ENCODE data around the gene GPR137. TPM values are rescaled to one million over a fixed set of nuclear protein-coding genes. Genes with fewer than 3 reads are reported as not detected.
"Not testable (repeated sequence)": the region's sequence is repeated elsewhere in the genome, so short reads cannot be mapped to it uniquely, and the experiment has no call there.

The GPR137 gene
- total and polyA plus RNA-seq, 7 donors, result 12.2 to 35.0 (median 17.4) TPM

- H3K27ac ChIP-seq, result peak overlapping the region; percentile 87 to 97 (median 96)
- intact Hi-C loops (cut with DNase I), result no loop called here
- no peaks in the 10 kb centered on the region for H3K36me3 ChIP-seq
- H3K9me3 ChIP-seq, result no peaks in the 10 kb centered on the region
- peaks cover 0 to 31% (median 24%) of the 10 kb centered on the region in 4 donors for H3K4me1 ChIP-seq
- DNase-seq, result no peak
- peak overlapping the region; percentile 68 to 91 (median 84) for H3K4me3 ChIP-seq
- H3K27me3 ChIP-seq, result peaks cover 0 to 20% (median 8%) of the 10 kb centered on the region in 3 donors
- WGBS, 2 donors, result 6 to 22% methylated on average over 9 of the region's 9 CpGs
- TF ChIP-seq POLR2AphosphoS5 (IDR thresholded peaks at IDR 0.05) (no peak), CTCF (IDR thresholded peaks at IDR 0.05) (no peak), EP300 (IDR thresholded peaks at IDR 0.05) (no peak), POLR2A (IDR thresholded peaks at IDR 0.05) (no peak)
These were observed 20.9 kb downstream of the GPR137 start for GRCh38 chr11:64306563-64306875.

- Histone ChIP-seq H3K36me3 (no peaks in the 10 kb centered on the region), H3K9me3 (no peaks in the 10 kb centered on the region), H3K4me1 (peaks cover 0 to 31% (median 24%) of the 10 kb centered on the region in 4 donors), H3K4me3 (peak overlapping the region in 3 of 4 donors; percentile 80 to 91 (median 89)), H3K27ac (peak overlapping the region; percentile 87 to 97 (median 96)), H3K27me3 (peaks cover 0 to 15% (median 3%) of the 10 kb centered on the region in 3 donors)
- DNase-seq, result peak; percentile 81
- intact Hi-C loops (cut with DNase I), result no loop called here
- WGBS, 2 donors, result 38 to 80% methylated on average over 15 of the region's 15 CpGs
- no peak for TF ChIP-seq EP300 (IDR thresholded peaks at IDR 0.05)
- no peak for TF ChIP-seq CTCF (IDR thresholded peaks at IDR 0.05)
- TF ChIP-seq POLR2AphosphoS5 (IDR thresholded peaks at IDR 0.05), result no peak
- no peak for TF ChIP-seq POLR2A (IDR thresholded peaks at IDR 0.05)
These were observed 21.4 kb downstream of the GPR137 start for GRCh38 chr11:64306876-64307622.

- H3K36me3 ChIP-seq; DNase-seq; H3K9me3 ChIP-seq; H3K27me3 ChIP-seq; H3K4me3 ChIP-seq; intact Hi-C loops (cut with DNase I): not testable (repeated sequence)
- 39 to 88% methylated on average over 5 of the region's 5 CpGs for WGBS, 2 donors
- H3K27ac ChIP-seq, result peak overlapping the region in 1 of 4 donors; percentile 97
- H3K4me1 ChIP-seq, result peaks cover 0 to 31% (median 24%) of the 10 kb centered on the region in 4 donors
These were observed 22.1 kb downstream of the GPR137 start for GRCh38 chr11:64307795-64308194.

- Histone ChIP-seq H3K27me3 (no peaks in the 10 kb centered on the region), H3K27ac (peak overlapping the region in 3 of 4 donors; percentile 41 to 63 (median 47)), H3K36me3 (peaks cover 10 to 27% (median 17%) of the 10 kb centered on the region in 4 donors), H3K9me3 (no peaks in the 10 kb centered on the region), H3K4me1 (peaks cover 0 to 11% (median 9%) of the 10 kb centered on the region in 4 donors), H3K4me3 (no peak overlapping the region)
- 89 to 90% methylated on average over 10 of the region's 10 CpGs for WGBS, 2 donors
- DNase-seq, result no peak
- intact Hi-C loops (cut with DNase I), result no loop called here
- TF ChIP-seq POLR2AphosphoS5 (IDR thresholded peaks at IDR 0.05) (no peak), EP300 (IDR thresholded peaks at IDR 0.05) (no peak), POLR2A (IDR thresholded peaks at IDR 0.05) (no peak), CTCF (IDR thresholded peaks at IDR 0.05) (no peak)
These were observed 27.3 kb downstream of the GPR137 start for GRCh38 chr11:64312947-64313346.

- Histone ChIP-seq H3K36me3 (peaks cover 10 to 27% (median 17%) of the 10 kb centered on the region in 4 donors), H3K4me1 (peaks cover 0 to 13% (median 11%) of the 10 kb centered on the region in 4 donors), H3K9me3 (no peaks in the 10 kb centered on the region), H3K4me3 (peak overlapping the region in 1 of 4 donors; percentile 7), H3K27me3 (no peaks in the 10 kb centered on the region), H3K27ac (peak overlapping the region; percentile 41 to 63 (median 50))
- 69 to 75% methylated on average over 18 of the region's 18 CpGs for WGBS, 2 donors
- intact Hi-C loops (cut with DNase I), result no loop called here
- peak; percentile 88 for DNase-seq
- TF ChIP-seq POLR2AphosphoS5 (IDR thresholded peaks at IDR 0.05) (no peak), EP300 (IDR thresholded peaks at IDR 0.05) (no peak), CTCF (IDR thresholded peaks at IDR 0.05) (no peak), POLR2A (IDR thresholded peaks at IDR 0.05) (no peak)
These were observed 28.0 kb downstream of the GPR137 start for GRCh38 chr11:64313491-64314145.
